ENCODE results near the gene WDR35.

The WDR35 gene

GRCh38 chr2:19890104-19890503 is 99.8 kb downstream of the WDR35 start:
- no peak for DNase-seq

- no peak for DNase-seq
Observed at GRCh38 chr2:19888831-19889230, 101.1 kb downstream of the WDR35 start.

DNA sequence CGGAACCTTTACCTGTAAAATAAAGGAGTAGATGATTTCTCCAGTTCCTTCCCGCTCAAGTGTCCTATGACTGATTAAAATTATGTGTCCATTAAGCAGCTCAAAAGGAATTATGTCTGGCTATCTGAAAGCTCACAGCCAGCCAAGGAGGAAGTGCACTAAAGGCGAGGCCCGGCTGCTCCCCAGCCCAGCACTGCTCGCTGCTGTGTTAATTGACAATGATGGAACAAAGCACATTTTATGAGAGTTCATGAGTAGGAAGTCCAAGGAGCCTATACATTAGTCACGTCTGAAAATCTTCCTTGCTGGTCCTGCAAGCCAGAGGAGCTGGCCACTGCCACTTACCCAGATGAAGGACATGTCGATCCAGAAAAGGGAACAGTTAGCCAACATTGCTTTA is 102.4 kb downstream of the WDR35 start:
- DNase-seq: no peak

DNA sequence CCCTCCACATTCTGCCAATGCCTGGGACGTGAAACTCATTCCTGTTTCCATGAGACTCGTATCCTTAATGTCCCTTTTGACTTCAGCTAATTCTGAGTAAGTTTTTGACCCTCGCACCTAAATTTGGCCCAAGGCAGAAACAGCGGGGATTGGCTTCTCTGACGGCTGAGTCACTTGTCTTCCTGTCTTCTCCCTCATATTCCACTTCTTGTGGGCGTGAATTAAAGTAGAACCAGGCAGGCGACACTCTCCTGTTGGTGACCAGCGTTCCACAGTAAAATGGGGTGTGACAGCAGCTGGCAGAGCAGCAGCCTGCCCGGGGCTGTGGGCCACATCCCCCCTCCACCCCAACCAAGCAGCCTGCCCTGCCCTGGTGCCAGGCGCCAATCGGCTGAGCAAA is 103.6 kb downstream of the WDR35 start:
- DNase-seq: no peak

- DNase-seq: no peak
Observed at GRCh38 chr2:19885791-19886190, 104.1 kb downstream of the WDR35 start.

GRCh38 chr2:19883971-19884720 is 105.8 kb downstream of the WDR35 start:
- no peak for DNase-seq

- DNase-seq: no peak
Observed at GRCh38 chr2:19883486-19883885, 106.4 kb downstream of the WDR35 start.

DNA sequence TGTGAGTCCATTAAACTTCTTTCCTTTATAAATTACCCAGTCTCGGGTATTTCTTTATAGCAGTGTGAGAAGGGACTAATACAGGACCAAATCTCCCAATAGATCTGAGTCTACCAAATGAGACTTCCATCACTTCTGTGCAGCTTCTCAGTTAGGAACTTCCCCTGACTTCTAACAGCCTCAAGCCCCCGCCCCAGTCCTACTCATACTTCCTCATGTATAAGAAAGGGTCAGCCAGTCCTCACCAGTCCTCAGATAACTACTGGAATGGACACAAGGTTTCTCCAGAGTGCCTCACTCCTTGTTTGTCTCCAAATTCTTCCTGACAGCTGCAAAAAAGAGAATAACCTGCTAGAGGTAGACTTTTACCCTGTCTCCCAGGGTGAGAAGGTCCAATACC is 107.6 kb downstream of the WDR35 start:
- no peak for DNase-seq

DNA sequence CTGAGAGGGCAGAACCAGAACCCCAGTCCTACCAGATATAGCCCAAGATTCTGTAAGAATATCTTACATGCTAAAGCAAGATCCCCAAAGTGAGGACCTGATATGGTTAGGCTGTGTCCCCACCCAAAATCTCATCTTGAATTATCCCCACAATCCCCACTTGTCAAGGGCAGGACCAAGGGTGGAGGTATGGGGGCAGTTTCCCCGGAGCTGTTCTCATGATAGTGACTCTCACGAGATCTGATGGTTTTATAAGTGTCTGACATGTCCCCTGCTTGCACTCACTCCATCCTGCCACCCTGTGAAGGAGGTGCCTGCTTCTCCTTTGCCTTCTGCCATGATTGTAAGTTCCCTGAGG is 108.0 kb downstream of the WDR35 start:
- DNase-seq: no peak

- no peak for DNase-seq
Observed at GRCh38 chr2:19881221-19881907, 108.5 kb downstream of the WDR35 start.

- peak; percentile 14 for DNase-seq
Observed at GRCh38 chr2:19880191-19880590, 109.7 kb downstream of the WDR35 start.

- peak; percentile 43 for DNase-seq
Observed at GRCh38 chr2:19879120-19879519, 110.8 kb downstream of the WDR35 start.

GRCh38 chr2:19878268-19879046 is 111.4 kb downstream of the WDR35 start:
- peak; percentile 29 for DNase-seq

GRCh38 chr2:19876751-19877150 is 113.2 kb downstream of the WDR35 start:
- peak; percentile 29 for DNase-seq

GRCh38 chr2:19875280-19875679 is 114.6 kb downstream of the WDR35 start:
- no peak for DNase-seq

- DNase-seq: peak; percentile 32
Observed at GRCh38 chr2:19874726-19875125, 115.2 kb downstream of the WDR35 start.

- peak; percentile 16 for DNase-seq
Observed at GRCh38 chr2:19873014-19873413, 116.9 kb downstream of the WDR35 start.

- peak; percentile 41 for DNase-seq
Observed at GRCh38 chr2:19872302-19872701, 117.6 kb downstream of the WDR35 start.

DNA sequence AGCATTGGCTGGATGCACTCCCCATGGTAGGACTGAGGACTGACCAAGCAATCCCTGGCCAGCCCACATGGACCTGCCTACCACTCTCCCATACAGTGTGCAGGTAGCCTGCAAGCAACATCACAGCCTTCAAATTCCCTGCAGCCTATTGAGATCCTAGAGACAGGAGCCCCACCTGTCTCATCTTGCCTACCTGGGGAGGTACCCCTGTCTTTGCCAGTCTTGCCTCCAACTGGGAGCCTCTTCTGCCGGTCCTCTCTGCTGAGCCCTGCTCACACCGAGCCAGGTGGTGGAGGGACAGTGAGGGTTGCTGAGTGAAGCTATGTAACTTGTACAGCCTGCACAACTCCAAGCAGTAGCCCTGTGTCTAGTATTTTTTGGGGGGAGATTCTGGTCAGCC is 118.1 kb downstream of the WDR35 start:
- no peak for DNase-seq

GRCh38 chr2:19870792-19871191 is 119.1 kb downstream of the WDR35 start:
- no peak for DNase-seq

GRCh38 chr2:19868701-19869580 is 121.0 kb downstream of the WDR35 start:
- DNase-seq: peak; percentile 76

DNA sequence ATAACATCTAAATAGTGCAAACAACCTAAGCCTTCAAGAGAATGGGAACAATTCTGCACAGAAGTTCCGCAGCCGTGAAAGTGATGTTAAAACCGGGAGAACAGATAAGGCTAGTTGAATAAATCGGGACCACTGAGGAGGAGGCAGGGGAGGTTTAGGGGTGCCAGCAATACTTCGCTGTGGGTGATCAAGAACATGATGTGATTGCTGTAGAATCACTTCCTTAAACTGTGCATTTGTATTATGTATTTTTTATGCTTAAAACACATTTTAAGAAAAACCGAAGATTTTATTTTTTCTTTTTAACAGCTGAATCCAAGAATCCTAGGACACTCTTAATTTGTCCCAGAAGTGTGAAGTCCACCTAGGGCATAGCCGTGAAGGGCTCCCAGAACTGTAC is 121.7 kb downstream of the WDR35 start:
- no peak for DNase-seq

DNA sequence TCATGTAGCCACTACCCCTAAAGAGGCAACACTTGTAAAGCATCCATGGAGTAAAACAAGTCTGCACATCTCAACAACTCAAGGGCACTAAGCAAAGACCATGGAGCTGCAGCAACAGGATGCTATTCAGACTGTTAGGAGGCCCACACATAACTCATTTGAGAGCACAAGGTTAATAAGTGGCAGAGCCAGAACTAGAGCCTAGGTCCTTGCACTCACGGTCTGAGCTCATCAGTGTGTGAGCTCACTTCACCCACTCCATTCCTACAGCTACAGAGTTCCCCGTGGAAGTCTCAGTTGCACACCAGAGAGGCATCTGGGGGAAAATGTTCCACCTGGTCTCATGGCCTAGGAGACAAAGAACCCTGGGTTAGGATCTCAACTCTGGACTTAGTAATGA is 123.1 kb downstream of the WDR35 start:
- no peak for DNase-seq

Data from islet precursor cell (in vitro differentiated cells).